NCI-H345 treated with DMSO at 0.1 percent for 48 hours (cell line): Measurements from ENCODE around the gene HOXA11.
A peak's percentile ranks its signal among the peaks of the same experiment; 100 is the strongest.

Source experiments
- DNase-seq: peaks from one replicate; lab custom pipeline; 2025; ENCODE audit not compliant: unreplicated experiment; lab: John Stamatoyannopoulos, UW

Gene HOXA11

GRCh38 chr7:27171325-27171636 is 13.8 kb downstream of the HOXA11 start:
- no peak for DNase-seq

DNA sequence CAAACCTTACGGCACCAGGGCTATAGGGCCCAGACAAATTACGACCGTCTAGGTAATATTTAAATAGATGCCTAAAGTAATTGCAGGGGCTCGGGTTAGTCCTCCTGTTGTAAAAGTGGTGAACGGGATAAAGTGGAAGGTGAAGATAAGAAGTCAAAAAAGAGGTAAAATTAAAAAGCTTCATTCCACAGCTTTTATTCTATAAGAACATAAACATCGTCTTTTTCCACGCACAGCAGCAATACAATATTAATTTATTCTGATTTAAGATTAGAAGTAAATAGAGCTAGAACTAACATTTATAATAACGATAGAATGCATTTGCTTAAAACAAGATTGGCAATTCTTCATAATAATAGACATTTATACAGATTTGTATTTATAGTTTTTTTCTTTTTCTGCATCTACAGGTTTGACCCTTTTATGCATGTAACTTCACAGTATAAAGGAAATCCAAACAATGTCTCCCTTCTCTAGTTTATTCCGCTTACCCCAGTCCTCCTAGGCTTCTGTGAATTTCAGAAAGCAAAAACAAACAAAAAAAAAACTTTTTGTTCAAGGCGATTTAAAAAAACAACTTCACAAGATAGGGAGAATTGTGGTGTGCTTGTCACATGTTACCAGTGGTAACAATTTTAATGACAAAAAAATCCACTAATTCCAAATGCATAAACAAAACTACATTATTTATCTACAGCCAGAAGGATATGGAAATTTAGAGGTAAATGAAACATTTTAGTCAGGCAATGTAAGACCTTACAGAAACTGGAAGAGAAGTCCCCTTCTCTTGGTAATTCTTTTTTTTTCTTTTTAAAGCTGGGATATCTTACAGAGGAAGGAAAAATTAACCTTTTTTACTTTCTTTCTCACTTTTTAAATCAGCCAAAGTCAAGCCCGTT is 14.4 kb downstream of the HOXA11 start:
- no peak for DNase-seq

- DNase-seq: no peak
Measured at GRCh38 chr7:27169658-27170425, 15.2 kb downstream of the HOXA11 start.

- no peak for DNase-seq
Measured at GRCh38 chr7:27168265-27168947, 16.6 kb downstream of the HOXA11 start.

DNA sequence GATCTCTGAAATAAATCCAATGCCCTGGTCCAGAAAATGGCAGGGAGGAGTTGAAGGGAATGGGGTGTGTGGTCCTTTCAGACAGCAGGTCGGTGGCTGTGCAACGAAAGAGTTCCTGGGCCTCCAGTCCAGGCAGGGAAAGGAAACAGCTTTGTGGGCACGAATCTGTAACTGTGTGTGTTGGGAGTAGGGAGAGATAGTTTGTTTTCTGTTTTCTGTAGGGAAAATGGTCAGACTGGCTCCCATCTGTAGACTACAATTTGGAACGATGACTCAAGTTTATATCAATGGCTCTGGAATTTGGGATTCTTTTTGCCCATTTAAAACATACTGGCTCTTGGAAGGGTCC is 17.1 kb downstream of the HOXA11 start:
- DNase-seq: no peak

DNA sequence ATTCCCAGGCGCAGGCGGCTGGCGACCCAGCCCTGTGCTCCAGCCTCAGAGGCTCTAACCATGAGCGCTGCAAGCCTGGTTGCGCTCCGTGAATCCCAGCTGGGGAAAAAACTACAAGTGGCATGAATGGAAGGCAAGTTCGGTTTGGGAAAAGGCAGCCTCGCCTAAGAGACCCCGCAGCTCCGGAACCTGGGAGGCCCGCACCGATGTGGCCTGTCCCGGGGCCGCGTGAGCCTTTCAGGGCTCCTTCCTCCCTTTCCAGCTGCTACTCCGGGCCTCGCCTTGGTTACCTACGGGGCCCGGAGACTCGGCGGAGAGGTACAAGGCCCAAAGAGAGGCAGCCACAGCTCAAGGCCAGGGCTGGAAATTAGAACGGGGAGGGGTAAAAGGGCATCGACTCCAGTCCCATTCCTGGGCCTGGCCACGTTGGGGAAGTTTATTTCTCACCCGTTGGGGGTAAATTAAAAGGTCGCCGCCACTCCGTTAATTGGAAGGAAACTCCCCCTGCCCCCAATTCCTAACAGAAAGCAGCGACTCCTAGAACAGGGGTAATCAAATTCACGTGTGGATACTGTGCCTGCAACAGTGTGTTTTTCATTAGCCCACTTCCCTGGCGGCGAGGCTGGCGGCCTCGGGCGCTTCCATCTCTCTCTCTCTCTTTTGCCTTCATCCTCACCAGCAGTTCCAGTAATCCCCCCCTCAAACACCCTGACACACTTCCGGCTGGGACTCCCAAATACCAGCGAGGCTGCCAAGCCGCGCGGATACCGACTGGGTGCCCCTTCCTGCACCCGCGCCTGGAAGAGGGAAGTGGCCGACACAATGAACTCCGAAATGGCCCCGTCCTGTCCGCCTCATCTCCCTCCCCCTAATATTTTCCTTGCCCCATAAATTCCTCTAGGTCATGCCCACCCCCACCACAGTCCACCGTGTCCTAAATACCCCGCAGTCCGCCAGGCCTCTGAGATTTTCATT is 18.2 kb downstream of the HOXA11 start:
- no peak for DNase-seq

DNA sequence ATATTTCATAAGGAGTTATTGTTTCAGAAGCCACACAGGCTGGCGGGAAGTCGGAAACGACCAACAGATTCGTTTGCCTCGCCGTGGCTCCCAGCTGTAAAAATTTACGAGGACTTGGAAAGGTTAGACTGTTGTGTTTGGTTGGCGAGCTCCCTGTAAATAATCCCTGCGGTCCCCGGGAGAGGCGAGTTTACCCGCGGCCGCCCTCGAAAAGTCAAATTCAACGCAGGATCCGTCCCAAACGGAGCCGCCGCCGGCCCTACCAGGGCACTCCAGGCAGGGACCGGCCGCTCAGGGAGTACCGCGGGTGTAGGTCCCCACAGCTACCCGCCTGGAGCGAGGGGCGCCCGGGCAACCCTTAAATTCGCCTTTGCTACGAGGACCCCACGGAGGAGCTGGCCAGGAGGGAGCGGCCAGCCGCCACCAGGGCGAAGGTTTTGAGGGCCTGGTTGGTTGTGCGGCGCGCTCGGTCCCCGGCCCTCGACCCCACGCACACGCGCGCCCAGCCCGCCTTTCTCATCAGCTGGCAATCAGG is 19.0 kb downstream of the HOXA11 start:
- DNase-seq: no peak

GRCh38 chr7:27165089-27165995 is 19.7 kb downstream of the HOXA11 start, which contains the start of gene HOXA9:
TSS of gene HOXA9 (minus strand) at chr7:27165537. CDS start at chr7:27165457, 80 bp downstream.
- DNase-seq: no peak

DNA sequence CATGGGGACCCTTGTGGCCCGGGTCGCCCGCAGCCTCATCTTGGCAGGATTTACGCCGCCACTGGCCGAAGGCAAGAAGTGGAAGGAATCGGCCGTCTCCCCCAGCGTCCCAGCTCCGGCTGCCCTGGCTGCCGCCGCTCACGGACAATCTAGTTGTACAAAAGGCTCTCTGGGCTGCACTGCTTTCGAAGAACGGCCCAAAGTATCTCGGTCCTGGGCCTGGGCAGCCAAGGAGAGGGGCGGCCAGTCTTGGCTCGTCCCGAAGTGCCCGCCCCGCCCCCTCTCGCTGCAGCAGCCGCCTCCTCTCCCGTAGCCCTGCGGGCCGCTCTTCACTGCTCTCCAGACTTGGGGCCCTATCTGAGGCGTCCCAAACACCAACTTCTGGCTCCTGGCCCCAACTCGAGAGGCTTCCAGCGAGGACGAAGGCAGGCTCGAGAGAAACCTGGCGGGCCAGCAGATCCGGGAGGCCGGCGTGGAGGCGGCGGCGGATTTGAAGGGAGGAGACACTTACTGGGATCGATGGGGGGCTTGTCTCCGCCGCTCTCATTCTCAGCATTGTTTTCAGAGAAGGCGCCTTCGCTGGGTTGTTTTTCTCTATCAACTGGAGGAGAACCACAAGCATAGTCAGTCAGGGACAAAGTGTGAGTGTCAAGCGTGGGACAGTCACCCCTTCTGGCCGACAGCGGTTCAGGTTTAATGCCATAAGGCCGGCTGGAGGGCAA is 20.5 kb downstream of the HOXA11 start:
- DNase-seq: no peak

DNA sequence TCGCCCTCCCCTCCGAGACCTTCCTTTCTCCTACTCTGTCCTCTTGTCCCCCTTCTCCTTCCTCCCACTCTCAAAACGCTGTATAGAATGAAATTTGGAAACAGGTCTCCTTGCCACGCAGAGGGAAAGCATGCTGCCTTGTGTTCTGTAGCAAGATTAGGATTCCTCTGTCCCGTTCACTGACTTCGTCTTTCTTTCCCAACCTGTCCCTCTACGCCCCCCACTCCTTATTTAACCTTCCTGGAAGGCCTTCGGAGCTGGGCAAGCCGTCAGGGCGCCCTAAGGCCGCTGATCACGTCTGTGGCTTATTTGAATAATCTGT is 21.0 kb downstream of the HOXA11 start:
- no peak for DNase-seq

- DNase-seq: no peak
Measured at GRCh38 chr7:27163288-27164044, 21.6 kb downstream of the HOXA11 start.

- DNase-seq: no peak
Measured at GRCh38 chr7:27162561-27163287, 22.3 kb downstream of the HOXA11 start.

GRCh38 chr7:27161721-27162560 is 23.1 kb downstream of the HOXA11 start:
- DNase-seq: no peak

DNA sequence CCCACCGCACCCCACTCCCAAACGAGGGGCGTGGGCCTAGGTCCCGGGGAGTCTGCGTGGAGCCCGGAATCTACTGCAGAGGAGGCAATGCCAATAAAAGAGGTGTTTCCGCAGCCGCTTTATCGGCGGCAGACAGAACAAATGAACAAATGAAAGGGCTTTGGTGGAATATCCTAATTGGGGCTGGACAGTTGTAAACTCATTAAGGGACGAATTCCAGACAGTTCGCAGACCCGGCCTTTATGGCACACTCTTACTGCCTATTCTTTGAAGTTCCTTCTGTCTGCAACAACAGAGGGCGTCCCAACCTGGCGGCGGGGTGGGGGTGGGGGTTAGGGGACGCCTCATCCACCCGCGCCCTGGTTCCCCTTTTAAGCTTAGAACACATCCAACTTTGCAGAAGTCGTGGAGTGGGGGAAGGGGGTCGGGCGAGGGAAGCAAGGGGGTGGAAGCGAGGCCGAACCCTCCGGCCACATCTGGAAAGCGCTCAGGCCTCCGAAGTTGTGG is 23.8 kb downstream of the HOXA11 start:
- no peak for DNase-seq

DNA sequence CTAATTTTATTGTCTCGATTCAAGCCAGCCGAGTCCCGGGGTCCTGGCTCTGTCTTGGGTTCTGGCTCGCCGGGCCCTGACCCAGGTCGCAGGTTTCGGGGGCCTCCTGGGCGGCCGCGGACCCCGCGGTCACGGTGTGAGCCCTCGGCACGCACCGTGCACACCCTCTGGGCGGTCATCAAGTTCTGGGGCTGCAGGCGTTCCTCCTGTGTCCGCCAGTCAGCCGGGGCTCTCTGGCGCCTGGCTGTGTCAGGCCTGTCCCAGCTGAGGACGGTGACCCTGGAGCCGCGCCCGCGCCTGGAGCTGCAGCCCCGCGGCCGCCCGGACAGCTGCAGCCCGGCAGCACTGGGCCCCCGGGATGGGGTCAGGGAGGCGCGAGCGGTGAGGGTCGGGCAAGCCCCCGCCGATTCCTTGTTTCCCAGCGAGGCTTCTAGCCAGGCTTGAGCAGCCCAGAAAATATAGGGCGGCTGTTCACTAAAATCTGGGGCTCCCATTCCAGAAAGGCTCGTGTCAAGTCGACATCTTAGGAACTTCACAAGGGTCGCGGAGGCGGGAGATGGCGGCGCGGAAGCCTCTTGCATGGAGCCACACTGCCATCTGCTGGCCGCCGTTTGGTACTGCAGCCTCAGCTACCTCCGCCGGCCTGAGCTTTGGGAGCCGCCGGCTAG is 24.4 kb downstream of the HOXA11 start:
- DNase-seq: peak; percentile 50

DNA sequence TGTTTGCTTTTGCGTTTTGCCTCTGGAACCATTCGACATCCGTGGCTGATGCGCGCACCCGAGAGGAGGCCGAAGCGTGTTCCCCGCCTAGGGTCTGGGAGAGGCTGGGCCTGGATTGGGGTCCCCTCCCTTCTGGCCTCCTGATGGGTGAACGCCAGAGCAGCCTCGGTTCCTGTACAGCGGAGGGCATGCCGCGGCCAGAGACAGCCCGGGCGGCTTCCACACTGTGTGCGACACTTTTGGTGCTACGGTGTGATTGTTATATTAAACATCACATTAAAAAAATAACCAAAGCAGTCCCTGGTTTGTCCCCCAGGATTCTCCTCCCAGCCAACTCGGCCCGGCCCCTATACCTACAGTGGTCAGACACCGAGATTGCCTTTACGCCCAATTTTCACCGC is 24.9 kb downstream of the HOXA11 start:
- DNase-seq: no peak
